GM15510 (cell line): ENCODE data around the gene TPP1.

ENCODE experiments used
- POLR2A ChIP-seq: IDR thresholded peaks from 3 replicates; pipeline ENCODE4 v1.6.1; 2011; ENCODE audit warnings: borderline replicate concordance; ENCODE audit not compliant: insufficient read length; ENCODE audit errors: extremely low read depth

The TPP1 gene

GRCh38 chr11:6636480-6636879, 17.3 kb upstream of the TPP1 start:
- no peak for TF ChIP-seq POLR2A

- TF ChIP-seq POLR2A = no peak
Measured at GRCh38 chr11:6635082-6635932, 16.1 kb upstream of the TPP1 start.

- TF ChIP-seq POLR2A = no peak
Measured at GRCh38 chr11:6634534-6634933, 15.3 kb upstream of the TPP1 start.

- TF ChIP-seq POLR2A = no peak
Measured at GRCh38 chr11:6633422-6634408, 14.5 kb upstream of the TPP1 start.

- no peak for TF ChIP-seq POLR2A
Measured at GRCh38 chr11:6632116-6633073, 13.2 kb upstream of the TPP1 start.

- TF ChIP-seq POLR2A = no peak
Measured at GRCh38 chr11:6631361-6631890, 12.2 kb upstream of the TPP1 start.

GRCh38 chr11:6630632-6631291, 11.5 kb upstream of the TPP1 start:
- TF ChIP-seq POLR2A = no peak

- no peak for TF ChIP-seq POLR2A
Measured at GRCh38 chr11:6629892-6630631, 10.8 kb upstream of the TPP1 start.

GRCh38 chr11:6629573-6629891, 10.3 kb upstream of the TPP1 start:
- no peak for TF ChIP-seq POLR2A

- no peak for TF ChIP-seq POLR2A
Measured at GRCh38 chr11:6628526-6628925, 9.3 kb upstream of the TPP1 start.

GRCh38 chr11:6627762-6628241, 8.6 kb upstream of the TPP1 start:
- TF ChIP-seq POLR2A = no peak

GRCh38 chr11:6626971-6627761, 7.9 kb upstream of the TPP1 start:
- TF ChIP-seq POLR2A = no peak
